ENCODE measurements around the gene KRTAP5-1.

KRTAP5-1 gene

GRCh38 chr11:1542267-1542666 is 42.8 kb downstream of the KRTAP5-1 start:
- DNase-seq (ENCODE audit: low spot score) = no peak

DNA sequence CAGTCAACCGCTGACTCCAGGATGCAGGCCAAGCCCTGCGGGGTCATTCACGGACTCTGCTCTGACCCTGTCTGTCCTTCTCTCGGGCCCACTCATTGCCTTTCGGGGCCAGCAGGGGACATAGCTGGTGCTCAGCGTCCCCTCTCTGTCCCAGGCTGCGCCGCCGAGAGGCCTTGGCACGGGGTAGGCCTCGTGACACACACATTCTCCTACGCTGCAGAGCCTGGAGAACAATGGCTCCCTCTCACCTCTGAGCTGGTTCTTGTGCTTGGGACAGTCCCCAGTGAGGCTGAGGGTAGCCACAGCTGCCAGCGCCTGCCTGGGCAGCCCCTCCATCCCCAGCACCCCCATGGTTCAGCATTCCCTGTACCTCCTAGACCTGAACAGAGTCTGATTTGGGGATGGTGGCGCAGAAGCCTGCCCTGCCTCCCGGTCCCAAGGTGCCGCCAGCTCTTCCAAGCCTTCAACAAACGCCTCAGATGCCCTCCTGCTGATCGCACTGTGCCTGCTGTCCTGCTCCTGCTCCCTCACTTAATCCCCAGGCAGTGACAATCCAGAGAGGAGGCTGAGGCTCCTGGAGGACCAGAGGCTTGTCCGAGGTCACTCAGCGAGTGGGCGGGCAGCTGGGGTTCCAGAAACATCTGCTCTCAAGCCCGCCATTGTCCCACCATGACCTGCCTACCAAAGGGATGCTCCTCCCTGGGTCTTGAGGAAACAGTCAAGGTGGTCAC is 43.4 kb downstream of the KRTAP5-1 start:
- DNase-seq (ENCODE audit: low spot score) = peak; percentile 93

- no peak for DNase-seq (ENCODE audit: low spot score)
Observed at GRCh38 chr11:1540074-1540473, 45.0 kb downstream of the KRTAP5-1 start.

GRCh38 chr11:1538153-1538552 is 46.9 kb downstream of the KRTAP5-1 start:
- no peak for DNase-seq (ENCODE audit: low spot score)

DNA sequence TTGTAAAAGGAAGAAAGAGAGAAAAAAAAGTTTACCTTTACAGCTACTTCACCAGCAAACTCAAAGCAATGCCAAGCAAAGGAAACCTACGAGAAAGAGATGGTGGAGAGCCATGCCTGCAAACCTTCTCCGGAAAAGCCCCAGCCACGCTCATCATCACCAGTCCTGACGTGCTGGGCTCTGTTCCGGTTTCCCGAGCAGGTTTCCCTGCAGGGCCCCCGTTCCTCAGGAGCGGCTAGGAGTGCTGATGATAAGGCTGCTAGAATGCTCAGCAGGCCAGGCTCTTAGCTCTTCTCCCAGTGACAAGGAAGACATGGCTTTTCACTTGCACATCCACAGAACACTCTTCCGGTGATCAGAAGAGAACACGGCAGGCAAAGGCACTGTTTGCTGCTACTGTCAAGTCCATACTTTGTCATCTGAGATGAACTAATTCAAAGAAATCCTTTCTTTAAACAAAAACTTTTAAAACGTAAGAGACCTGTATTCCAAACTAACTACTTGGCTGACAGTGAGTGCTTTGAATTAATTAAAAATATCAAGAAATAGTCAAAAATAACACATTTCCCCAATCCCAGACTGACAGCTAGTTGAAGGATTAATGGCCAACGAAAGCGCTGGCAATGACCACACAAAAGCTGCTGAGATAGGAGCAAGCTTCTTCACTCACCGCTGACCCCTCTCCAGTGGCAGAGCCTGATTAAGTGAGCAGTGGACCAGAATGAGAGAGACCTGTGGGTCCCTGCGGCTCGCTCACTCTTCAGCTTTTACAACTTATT is 48.8 kb downstream of the KRTAP5-1 start:
- DNase-seq (ENCODE audit: low spot score) = no peak

DNA sequence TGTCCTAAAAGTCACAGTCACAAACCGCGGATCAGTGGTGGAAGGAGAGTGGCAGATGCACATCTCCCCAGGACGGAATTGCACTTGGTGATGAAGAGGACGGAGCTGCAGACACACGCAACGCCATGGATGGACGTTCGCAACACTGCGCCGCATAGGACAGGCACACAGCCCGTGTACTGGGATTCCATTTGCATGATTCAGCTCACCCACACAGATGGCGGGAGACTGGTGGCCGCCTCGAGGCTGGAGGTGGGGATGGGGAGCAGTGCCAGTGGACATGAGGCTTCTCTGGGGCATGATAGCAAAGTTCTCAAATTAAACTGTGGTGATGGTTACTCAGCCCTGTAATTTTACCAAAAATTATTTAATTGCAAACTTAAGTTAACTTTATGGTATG is 50.4 kb downstream of the KRTAP5-1 start:
- no peak for DNase-seq (ENCODE audit: low spot score)

All from pons (tissue), 1 donor.